GM18868 (cell line): ENCODE measurements around the gene KDM4F.
A peak's percentile ranks its signal among the peaks of the same experiment; 100 is the strongest.

Source experiments
- ATAC-seq: cut with Tn5 transposase; IDR thresholded peaks from one replicate; pipeline ENCODE4 v1.9.1; 2021; ENCODE audit warnings: mild to moderate bottlenecking, moderate library complexity; ENCODE audit not compliant: unreplicated experiment

The KDM4F gene

GRCh38 chr11:95089620-95090542 lies 40.7 kb downstream of the KDM4F start, which contains the start of gene ENDOD1:
ENDOD1 (plus strand) TSS chr11:95089846; CDS start chr11:95089928, 82 bp downstream.
- ATAC-seq, result peak; percentile 89

GRCh38 chr11:95091663-95092180 lies 42.5 kb downstream of the KDM4F start:
- ATAC-seq, result no peak

- ATAC-seq, result no peak
Observed at GRCh38 chr11:95092549-95093324, 43.5 kb downstream of the KDM4F start.

DNA sequence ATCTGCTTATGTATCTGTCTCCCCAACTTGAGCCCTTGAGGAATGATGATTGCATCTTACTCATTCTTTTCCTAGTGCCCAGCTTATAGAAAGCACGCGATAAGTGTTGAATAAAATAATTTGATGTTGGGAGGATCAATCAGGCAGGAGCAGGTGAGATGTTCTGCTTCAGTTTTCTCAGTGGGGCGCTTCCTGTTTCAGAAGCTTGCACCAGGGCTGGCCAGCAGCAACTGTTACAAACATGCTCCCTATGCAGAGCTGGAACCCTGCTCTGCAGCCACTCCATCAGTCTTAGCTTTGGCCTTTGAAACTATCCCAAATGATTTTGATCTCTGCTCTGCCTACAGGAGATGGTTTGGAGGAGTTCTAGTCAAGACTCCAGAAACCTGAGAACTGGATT lies 44.3 kb downstream of the KDM4F start:
- no peak for ATAC-seq

DNA sequence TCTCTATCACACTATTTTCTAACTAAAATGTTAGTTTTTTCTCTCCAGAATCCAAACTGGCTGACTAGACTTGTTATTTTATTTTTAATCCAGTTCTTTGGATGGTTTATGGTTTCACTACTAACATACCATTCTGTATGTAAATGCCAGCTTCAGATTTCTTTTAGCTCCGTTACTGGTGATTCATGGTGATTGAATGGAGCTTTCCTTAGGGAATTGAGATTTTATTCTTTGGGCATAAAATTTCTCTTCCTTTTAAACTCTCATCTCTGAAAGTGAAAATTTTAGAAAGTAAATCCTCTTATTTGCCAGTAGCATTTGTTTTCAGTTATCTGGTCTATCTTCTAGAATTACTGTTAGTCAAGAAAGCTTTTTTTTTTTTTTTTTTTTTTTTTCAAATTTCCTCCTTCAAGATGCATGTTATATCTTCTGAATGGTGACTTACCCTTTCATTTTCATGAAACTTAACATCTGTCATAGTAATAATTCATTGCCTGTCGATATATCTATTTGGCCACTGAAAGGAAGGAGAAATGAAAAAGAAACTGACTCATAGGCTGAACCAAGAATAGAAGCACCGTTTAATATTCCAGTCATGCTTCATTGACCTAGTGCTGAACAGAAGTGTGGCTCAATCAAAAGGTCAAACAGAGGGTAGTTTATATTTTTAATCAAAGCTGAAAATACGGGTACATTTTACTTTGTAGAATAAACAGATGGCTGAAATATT lies 46.8 kb downstream of the KDM4F start:
- peak; percentile 90 for ATAC-seq

GRCh38 chr11:95097209-95097608 lies 48.0 kb downstream of the KDM4F start:
- ATAC-seq, result no peak

- no peak for ATAC-seq
Observed at GRCh38 chr11:95098826-95099225, 49.6 kb downstream of the KDM4F start.

DNA sequence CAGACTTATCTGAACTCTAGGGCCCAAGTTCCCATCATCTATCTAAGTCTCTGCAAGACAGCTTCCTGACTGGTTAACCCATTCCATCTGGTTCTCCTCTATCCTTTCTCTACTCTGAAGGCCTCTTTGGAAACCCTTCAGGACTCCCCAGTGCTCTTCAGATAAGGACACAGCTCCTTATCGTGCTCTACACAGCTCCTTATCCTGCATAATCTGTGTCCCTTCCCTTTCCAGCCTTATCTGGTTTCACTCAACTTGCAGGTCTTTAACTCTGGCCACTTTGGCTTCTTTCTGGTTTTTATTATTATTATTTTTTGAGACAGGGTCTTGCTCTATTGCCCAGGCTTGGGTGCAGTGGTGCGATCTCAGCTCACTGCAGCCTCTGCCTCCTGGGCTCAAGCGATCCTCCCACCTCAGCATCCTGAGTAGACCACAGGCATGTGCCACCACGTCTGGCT lies 51.0 kb downstream of the KDM4F start:
- ATAC-seq, result no peak
